Mesendoderm (in vitro differentiated cells): ENCODE measurements around the gene FOXJ3.

Source experiments
- DNase-seq: peaks from one replicate; pipeline ENCODE4 v3.0.0; 2013
- H2AK5ac ChIP-seq: 2 replicates; pipeline ENCODE4 v1.6.1; 2013; ENCODE audit warnings: low read length, inconsistent platforms
- H2BK120ac ChIP-seq: 2 replicates; pipeline ENCODE4 v1.6.1; 2013; ENCODE audit warnings: low read depth, mild to moderate bottlenecking, low read length, moderate library complexity, mixed read lengths
- H2BK15ac ChIP-seq: replicated peaks from 2 replicates; pipeline ENCODE4 v1.6.1; 2013; ENCODE audit warnings: low read depth, mild to moderate bottlenecking, moderate library complexity
- H2BK5ac ChIP-seq: 2 replicates; pipeline ENCODE4 v1.6.1; 2013; ENCODE audit warnings: low read length, inconsistent platforms
- H3K18ac ChIP-seq: 2 replicates; pipeline ENCODE4 v1.6.1; 2013; ENCODE audit warnings: mild to moderate bottlenecking, low read length, mixed read lengths
- H3K23ac ChIP-seq: one replicate; pipeline ENCODE4 v1.6.1; 2013; ENCODE audit warnings: low read length
- H3K27ac ChIP-seq: 2 replicates; pipeline ENCODE4 v1.5.1; 2013; ENCODE audit warnings: low read depth, mild to moderate bottlenecking, inconsistent platforms, low read length, moderate library complexity
- H3K27me3 ChIP-seq: 2 replicates; pipeline ENCODE4 v1.6.1; 2013; ENCODE audit warnings: low read length, control low read depth, mild to moderate bottlenecking, inconsistent platforms; ENCODE audit not compliant: insufficient read depth, poor library complexity
- H3K36me3 ChIP-seq: 2 replicates; pipeline ENCODE4 v1.6.1; 2013; ENCODE audit warnings: low read length, inconsistent platforms; ENCODE audit not compliant: control insufficient read depth, insufficient read depth
- H3K4ac ChIP-seq: one replicate; pipeline ENCODE4 v1.6.1; 2013; ENCODE audit warnings: low read depth, mild to moderate bottlenecking, low read length, moderate library complexity
- H3K4me1 ChIP-seq: 2 replicates; pipeline ENCODE4 v1.6.1; 2013; ENCODE audit warnings: low read depth, low read length, inconsistent platforms; ENCODE audit not compliant: control insufficient read depth
- H3K4me2 ChIP-seq: 2 replicates; pipeline ENCODE4 v1.6.1; 2013; ENCODE audit warnings: low read length
- H3K4me3 ChIP-seq: 2 replicates; pipeline ENCODE4 v1.5.1; 2013; ENCODE audit warnings: mild to moderate bottlenecking, low read length
- H3K56ac ChIP-seq: one replicate; pipeline ENCODE4 v1.6.1; 2013; ENCODE audit warnings: low read length
- H3K79me1 ChIP-seq: 2 replicates; pipeline ENCODE4 v1.6.1; 2013; ENCODE audit warnings: low read length, inconsistent platforms
- H3K79me2 ChIP-seq: 2 replicates; pipeline ENCODE4 v1.6.1; 2013; ENCODE audit warnings: mild to moderate bottlenecking, low read length; ENCODE audit not compliant: control insufficient read depth, insufficient read depth
- H3K9ac ChIP-seq: 2 replicates; pipeline ENCODE4 v1.6.1; 2013; ENCODE audit warnings: low read length, inconsistent platforms
- H4K5ac ChIP-seq: one replicate; pipeline ENCODE4 v1.6.1; 2013; ENCODE audit warnings: low read length
- H4K8ac ChIP-seq: one replicate; pipeline ENCODE4 v1.6.1; 2013; ENCODE audit warnings: low read depth, mild to moderate bottlenecking, control low read depth, low read length, moderate library complexity
- WGBS: extraction: QIAGEN DNeasy Blood & Tissue Kit; methylation state at CpG from one replicate; pipeline ENCODE4 v1.1.7; 2013; ENCODE audit warnings: low lambda C conversion rate, missing lambda C conversion rate; ENCODE audit not compliant: insufficient coverage; ENCODE audit errors: extremely low coverage; 5-methylcytosine and 5-hydroxymethylcytosine counted together

Gene FOXJ3

DNA sequence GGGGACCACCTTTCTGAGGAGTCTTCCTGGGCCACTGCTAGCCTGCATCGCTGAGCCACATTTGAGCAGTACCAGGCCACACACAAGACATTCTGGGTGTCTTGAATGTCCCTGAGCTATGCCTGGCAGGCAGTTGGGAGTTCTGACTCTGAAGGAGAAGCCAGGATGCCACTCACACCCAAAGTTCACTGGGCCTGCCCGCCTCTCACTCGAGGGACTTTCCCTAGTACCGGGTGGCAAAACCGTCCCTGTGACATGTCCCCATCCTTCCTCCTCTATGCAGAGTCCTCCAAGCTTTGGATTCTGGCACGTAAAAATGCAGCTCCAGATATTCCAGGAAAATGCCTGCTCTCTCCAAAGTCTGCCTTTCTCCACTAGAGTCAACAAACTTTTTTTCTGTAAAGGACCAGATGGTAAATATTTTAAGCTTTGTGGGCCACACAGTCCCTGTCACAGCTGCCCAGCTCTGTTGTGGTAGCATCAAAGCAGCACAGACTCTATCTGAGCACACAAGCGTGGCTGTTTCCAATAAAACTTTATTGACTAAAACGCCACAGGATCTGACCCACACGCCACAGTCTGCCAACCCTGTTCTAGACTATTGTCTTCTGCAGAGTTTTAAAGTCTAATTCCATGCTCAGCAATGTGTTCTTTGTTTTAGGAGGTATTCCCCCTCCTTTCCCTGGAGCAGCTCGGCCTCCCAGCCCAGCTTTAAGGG lies 201.1 kb downstream of the FOXJ3 start:
- no peak overlapping the region for H2AK5ac ChIP-seq
- no peak overlapping the region for H3K4ac ChIP-seq
- H3K27ac ChIP-seq, result no peak overlapping the region
- no peak for DNase-seq
- H3K79me1 ChIP-seq, result no peaks in the 10 kb centered on the region
- no peak overlapping the region for H3K9ac ChIP-seq
- no peak overlapping the region for H2BK120ac ChIP-seq
- H3K4me2 ChIP-seq, result no peak overlapping the region
- no peaks in the 10 kb centered on the region for H3K27me3 ChIP-seq
- no peaks in the 10 kb centered on the region for H3K36me3 ChIP-seq
- H3K56ac ChIP-seq, result no peak overlapping the region
- H3K4me3 ChIP-seq, result no peak overlapping the region
- H3K4me1 ChIP-seq, result no peaks in the 10 kb centered on the region
- H4K5ac ChIP-seq, result no peak overlapping the region
- H3K79me2 ChIP-seq, result no peaks in the 10 kb centered on the region
- WGBS, result no CpG with 5 or more reads among the region's 10 CpGs
- H4K8ac ChIP-seq, result no peak overlapping the region
- H3K18ac ChIP-seq, result no peak overlapping the region
- no peak overlapping the region for H2BK15ac ChIP-seq
- H2BK5ac ChIP-seq, result no peak overlapping the region
- H3K23ac ChIP-seq, result no peak overlapping the region

DNA sequence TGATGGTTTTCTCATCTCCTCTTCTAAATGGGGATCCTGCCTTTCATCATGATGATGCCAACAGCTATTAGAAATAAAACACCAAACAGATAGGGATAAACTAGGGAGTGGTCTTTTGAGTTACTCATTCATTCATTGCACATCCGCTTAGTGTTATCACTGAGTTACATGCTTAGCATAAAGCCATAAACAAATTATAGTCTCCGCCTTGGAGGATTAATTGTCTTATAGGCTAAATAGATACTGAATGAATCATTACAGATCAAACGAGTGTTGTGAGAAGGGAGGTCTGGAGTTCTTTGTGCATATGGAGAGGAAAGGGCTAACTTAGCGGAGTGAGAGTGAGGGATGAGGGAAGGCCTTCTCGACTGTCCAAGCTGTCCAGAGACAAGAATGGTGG lies 201.6 kb downstream of the FOXJ3 start:
- no peak for DNase-seq
- no peak overlapping the region for H3K9ac ChIP-seq
- no peak overlapping the region for H3K4me2 ChIP-seq
- H2BK15ac ChIP-seq, result no peak overlapping the region
- no peak overlapping the region for H3K4me3 ChIP-seq
- WGBS, result no CpG with 5 or more reads among the region's 5 CpGs
- no peak overlapping the region for H3K27ac ChIP-seq
- H3K36me3 ChIP-seq, result no peaks in the 10 kb centered on the region
- no peaks in the 10 kb centered on the region for H3K4me1 ChIP-seq
- H3K27me3 ChIP-seq, result no peaks in the 10 kb centered on the region
- no peaks in the 10 kb centered on the region for H3K79me1 ChIP-seq
- H4K5ac ChIP-seq, result no peak overlapping the region
- no peak overlapping the region for H3K23ac ChIP-seq
- H2AK5ac ChIP-seq, result no peak overlapping the region
- H2BK120ac ChIP-seq, result no peak overlapping the region
- no peak overlapping the region for H3K56ac ChIP-seq
- no peak overlapping the region for H4K8ac ChIP-seq
- no peak overlapping the region for H2BK5ac ChIP-seq
- no peak overlapping the region for H3K18ac ChIP-seq
- H3K4ac ChIP-seq, result no peak overlapping the region
- H3K79me2 ChIP-seq, result no peaks in the 10 kb centered on the region

DNA sequence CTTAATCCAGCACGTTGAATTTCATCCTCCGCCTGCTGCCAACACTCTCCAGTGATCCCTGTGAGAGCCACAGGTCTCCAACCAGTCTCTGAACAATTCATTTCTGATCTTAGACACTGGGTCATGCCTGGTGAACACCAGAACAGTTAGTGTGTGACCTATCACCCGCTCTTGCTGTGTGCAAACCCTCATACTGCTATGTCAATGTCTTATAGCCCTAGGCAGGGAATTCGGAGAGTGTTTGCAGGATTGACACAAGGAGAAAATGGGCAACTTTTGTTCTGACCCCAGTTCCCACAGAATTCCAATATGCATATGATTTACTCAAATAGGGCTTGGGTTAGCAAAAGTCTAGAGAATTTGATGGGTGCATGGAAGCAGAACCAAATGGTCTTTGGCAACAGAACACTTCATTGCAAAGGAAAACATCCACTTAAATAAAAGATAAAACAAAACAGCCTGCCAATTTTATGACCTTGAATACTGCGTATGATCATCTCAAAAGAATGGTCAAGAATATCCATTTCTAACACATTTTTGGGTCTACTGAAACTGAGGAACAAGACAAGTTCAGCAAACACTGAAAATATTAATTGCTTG lies 204.9 kb downstream of the FOXJ3 start:
- no peak for DNase-seq
- no CpG with 5 or more reads among the region's 5 CpGs for WGBS
- no peaks in the 10 kb centered on the region for H3K27me3 ChIP-seq
- no peak overlapping the region for H3K4me3 ChIP-seq
- H3K36me3 ChIP-seq, result no peaks in the 10 kb centered on the region
- H2BK120ac ChIP-seq, result no peak overlapping the region
- no peaks in the 10 kb centered on the region for H3K4me1 ChIP-seq
- no peak overlapping the region for H3K18ac ChIP-seq
- H2AK5ac ChIP-seq, result no peak overlapping the region
- H3K4me2 ChIP-seq, result no peak overlapping the region
- H3K9ac ChIP-seq, result no peak overlapping the region
- H4K5ac ChIP-seq, result no peak overlapping the region
- H3K79me2 ChIP-seq, result no peaks in the 10 kb centered on the region
- H3K79me1 ChIP-seq, result no peaks in the 10 kb centered on the region
- no peak overlapping the region for H3K4ac ChIP-seq
- no peak overlapping the region for H3K56ac ChIP-seq
- H3K27ac ChIP-seq, result no peak overlapping the region
- no peak overlapping the region for H2BK5ac ChIP-seq
- H2BK15ac ChIP-seq, result no peak overlapping the region
- no peak overlapping the region for H4K8ac ChIP-seq
- H3K23ac ChIP-seq, result no peak overlapping the region

DNA sequence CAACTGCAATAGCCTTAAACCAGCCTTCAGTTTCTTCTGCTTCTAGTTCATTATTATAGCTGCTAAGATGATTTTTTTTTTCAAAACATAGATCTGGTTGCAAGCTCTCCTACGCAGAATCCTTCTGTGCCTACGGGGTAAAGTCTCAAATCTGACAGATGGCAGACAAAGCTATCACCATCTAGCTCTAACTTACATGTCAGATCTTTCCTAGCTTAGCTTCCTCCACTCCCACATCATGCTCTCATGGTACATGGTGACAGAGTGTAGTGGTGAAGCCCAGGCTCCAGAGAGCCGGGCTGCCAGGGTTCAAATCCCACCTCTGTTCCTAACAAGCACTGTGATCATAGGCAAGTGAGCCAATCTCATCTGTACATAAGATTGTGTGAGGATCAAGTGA lies 206.1 kb downstream of the FOXJ3 start:
- Histone ChIP-seq H3K4ac (no peak overlapping the region), H2BK120ac (no peak overlapping the region), H2BK15ac (no peak overlapping the region), H3K36me3 (no peaks in the 10 kb centered on the region), H4K5ac (no peak overlapping the region), H3K27me3 (no peaks in the 10 kb centered on the region), H3K9ac (no peak overlapping the region), H3K4me2 (no peak overlapping the region), H2AK5ac (no peak overlapping the region), H4K8ac (no peak overlapping the region), H3K23ac (no peak overlapping the region), H3K4me3 (no peak overlapping the region), H3K27ac (no peak overlapping the region), H2BK5ac (no peak overlapping the region), H3K79me1 (no peaks in the 10 kb centered on the region), H3K56ac (no peak overlapping the region), H3K79me2 (no peaks in the 10 kb centered on the region), H3K18ac (no peak overlapping the region), H3K4me1 (no peaks in the 10 kb centered on the region)
- DNase-seq, result no peak
- no CpG with 5 or more reads among the region's 3 CpGs for WGBS

DNA sequence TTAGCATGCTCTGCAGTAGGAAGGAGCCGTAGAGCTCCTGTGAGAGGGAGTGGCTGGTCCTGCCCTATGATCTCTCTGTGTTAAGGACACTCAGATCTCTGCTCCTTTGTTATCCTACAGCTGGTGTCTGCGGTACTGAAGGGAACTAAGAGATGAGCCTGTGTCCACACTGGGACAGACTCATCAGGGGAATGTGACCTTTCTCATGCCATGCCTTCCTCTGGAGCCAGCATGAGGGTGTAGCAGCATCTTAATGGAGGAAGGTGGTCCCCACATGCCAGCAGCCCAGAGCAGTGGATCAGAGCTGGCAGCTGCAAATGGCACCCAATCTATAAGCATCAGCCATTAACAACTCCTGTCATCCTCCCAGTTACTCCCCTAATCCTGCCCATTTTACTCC lies 206.5 kb downstream of the FOXJ3 start:
- no peak overlapping the region for H3K9ac ChIP-seq
- no peak overlapping the region for H2BK120ac ChIP-seq
- H3K18ac ChIP-seq, result no peak overlapping the region
- no peak overlapping the region for H3K56ac ChIP-seq
- H4K8ac ChIP-seq, result no peak overlapping the region
- no peak overlapping the region for H2BK15ac ChIP-seq
- H3K27ac ChIP-seq, result no peak overlapping the region
- H3K4me1 ChIP-seq, result no peaks in the 10 kb centered on the region
- H3K4ac ChIP-seq, result no peak overlapping the region
- DNase-seq, result no peak
- no peak overlapping the region for H4K5ac ChIP-seq
- no peaks in the 10 kb centered on the region for H3K27me3 ChIP-seq
- H3K79me1 ChIP-seq, result no peaks in the 10 kb centered on the region
- no peak overlapping the region for H3K23ac ChIP-seq
- H3K36me3 ChIP-seq, result no peaks in the 10 kb centered on the region
- no CpG with 5 or more reads among the region's 2 CpGs for WGBS
- no peak overlapping the region for H2BK5ac ChIP-seq
- no peak overlapping the region for H2AK5ac ChIP-seq
- H3K4me3 ChIP-seq, result no peak overlapping the region
- no peak overlapping the region for H3K4me2 ChIP-seq
- H3K79me2 ChIP-seq, result no peaks in the 10 kb centered on the region

DNA sequence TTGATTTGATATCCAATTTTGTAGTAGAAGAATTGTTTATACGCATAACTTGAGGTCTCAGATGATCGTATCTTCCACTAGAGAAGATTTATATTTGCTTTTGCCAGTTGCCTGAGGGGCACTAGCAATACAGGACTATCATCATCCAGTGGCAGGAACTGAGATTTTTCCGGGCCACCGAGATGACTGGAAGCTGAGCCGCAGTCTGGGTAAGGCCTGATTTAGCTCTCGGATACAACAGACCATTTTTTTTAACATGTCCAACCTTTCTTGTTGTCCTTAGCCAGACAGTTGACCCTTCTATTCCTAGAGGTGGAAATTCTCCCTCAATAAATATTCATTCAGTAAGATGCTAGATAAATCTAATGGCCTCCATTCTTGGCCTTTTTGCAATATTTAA lies 207.3 kb downstream of the FOXJ3 start:
- Histone ChIP-seq H3K4me1 (no peaks in the 10 kb centered on the region), H3K79me1 (no peaks in the 10 kb centered on the region), H3K27ac (no peak overlapping the region), H2BK15ac (no peak overlapping the region), H4K8ac (no peak overlapping the region), H3K9ac (no peak overlapping the region), H3K36me3 (no peaks in the 10 kb centered on the region), H3K18ac (no peak overlapping the region), H3K23ac (no peak overlapping the region), H3K27me3 (no peaks in the 10 kb centered on the region), H2BK5ac (no peak overlapping the region), H4K5ac (no peak overlapping the region), H2AK5ac (no peak overlapping the region), H3K4ac (no peak overlapping the region), H3K4me3 (no peak overlapping the region), H3K56ac (no peak overlapping the region), H3K79me2 (no peaks in the 10 kb centered on the region), H3K4me2 (no peak overlapping the region), H2BK120ac (no peak overlapping the region)
- DNase-seq, result no peak
- WGBS, result no CpG with 5 or more reads among the region's 6 CpGs
